ENCODE measurements around the gene POU2AF3.
"Not testable (repeated sequence)": the region's sequence is repeated elsewhere in the genome, so short reads cannot be mapped to it uniquely, and the experiment has no call there.

POU2AF3 gene, protein sequence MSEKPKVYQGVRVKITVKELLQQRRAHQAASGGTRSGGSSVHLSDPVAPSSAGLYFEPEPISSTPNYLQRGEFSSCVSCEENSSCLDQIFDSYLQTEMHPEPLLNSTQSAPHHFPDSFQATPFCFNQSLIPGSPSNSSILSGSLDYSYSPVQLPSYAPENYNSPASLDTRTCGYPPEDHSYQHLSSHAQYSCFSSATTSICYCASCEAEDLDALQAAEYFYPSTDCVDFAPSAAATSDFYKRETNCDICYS

DNA sequence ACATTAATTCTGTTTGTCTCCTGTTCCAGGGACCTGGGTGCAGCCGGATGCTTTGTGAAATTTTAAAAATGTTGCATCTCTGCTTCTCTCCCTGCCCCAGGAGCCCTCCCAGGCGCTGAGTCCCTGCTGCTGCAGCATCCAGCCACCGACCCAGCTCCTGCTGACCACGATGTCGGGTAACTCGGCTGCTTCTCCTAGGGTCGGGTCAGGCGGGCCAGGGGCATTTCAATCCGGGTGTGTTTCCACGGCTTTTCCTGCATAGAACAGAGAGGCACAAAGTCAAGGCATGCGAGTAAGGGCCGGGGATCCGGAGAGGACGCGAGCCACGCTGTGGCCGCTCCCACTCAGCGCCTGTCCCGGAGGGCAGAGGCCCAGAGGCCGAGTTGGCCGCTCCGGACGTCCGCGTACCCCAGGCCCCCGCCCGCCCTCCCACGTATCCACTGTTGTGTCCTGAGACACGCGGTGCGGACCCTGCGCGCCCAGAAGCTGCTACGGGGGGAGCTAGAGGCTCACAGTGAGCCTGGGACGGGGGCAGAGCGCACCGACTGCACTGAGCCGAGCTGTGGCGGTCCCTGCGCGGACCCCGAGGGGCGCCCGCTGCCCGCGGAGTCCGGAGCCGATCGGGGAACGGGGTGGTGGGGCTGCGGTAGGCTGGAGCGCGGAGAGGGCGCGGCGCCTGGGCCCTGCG, at the start of gene POU2AF3:
POU2AF3 (plus strand) TSS at position 134 of the 688 bp plus-strand sequence; CDS start at position 170, 36 bp downstream.
- DNase-seq: no peak

DNA sequence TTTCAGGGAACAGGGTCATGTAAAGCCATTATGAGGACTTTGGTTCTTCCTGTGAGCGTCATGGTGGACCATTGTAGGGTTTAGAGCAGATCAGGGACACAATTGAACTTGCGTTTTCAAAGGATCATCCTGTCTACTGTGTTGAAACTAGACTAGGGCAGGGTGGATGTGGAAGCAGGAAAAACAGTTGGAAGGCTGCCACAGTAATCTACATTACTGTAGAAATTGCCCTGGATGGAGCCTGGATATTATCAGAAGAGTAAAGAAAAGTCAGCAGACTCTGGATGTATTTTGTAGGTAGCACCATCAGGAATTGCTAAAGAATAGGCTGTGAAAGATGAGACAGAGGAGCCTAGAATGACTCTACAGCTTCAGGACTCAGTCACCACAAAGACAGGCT, 47.4 kb upstream of the POU2AF3 start:
- no peak for DNase-seq

DNA sequence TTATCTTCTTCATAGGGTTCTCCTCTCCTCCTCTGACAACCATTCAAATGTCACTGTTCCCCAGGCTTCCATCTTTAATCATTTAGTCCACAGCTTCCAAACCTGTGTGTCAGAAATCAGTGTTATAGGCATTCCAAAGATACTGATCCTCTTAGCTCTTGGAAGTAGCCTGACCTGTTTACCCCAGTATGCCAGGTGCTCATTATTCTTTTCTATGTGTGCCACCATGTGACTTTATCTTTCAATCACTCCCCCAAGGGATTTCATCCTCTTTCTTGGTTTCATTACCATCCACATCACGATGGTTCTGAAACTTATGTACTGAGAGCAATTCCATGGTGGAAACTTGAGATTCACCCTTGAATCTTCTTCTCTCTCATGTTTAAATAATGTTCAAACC, 45.2 kb upstream of the POU2AF3 start:
- no peak for DNase-seq

DNA sequence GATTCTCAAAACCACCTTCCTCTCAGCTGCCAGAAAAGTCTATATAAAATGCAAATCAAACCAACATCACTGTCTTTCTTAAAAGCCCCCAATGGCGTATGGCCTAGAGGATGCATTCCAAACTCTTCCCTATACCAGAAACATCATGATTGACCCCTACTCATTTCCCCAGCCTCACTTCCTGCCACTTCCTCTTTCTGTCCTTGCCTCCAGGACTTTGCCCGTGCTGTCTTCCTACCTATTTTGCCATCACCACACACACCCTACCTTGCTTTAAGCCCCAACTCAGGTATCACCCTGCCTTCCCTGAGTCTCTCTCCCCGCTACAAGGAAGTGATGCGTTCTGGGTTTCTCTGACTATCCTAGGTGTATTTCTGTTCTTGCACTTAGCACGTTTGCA, 44.7 kb upstream of the POU2AF3 start:
- no peak for DNase-seq

DNA sequence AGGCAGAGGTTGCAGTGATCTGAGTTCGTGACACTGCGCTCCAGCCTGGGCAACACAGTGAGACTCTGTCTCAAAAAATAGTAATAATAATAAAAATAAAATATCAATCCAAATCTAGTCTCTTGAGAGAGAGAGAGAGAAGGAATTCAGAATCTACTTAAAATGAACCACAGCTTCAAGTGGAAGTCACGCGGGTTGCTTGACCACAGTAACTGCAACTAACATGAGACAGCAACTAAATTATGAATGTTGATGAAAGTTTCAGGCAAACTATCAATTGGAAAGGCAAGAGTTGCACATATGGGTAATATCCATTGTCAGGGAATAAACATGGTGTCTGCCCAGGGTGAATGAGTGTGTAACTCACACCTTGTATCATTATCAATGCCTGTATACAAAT, 40.3 kb upstream of the POU2AF3 start:
- no peak for DNase-seq

DNA sequence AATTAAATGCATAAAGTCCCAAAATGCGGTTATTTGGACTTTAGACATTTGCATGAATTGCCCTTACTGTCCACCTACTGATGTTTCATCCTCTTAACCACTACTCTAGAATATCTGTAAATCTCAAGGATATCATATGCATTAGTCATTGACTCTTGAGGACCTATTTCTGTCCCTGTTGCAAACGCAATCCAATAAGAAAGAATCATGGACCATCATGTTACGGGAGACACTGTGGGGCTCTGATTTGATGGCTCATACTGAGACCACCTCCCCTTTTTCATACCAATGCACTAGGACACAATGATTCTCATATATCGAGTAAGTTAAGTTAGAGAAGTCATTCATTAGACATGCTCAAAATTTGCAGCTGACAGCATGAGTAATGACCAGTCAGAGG, 38.5 kb upstream of the POU2AF3 start:
- no peak for DNase-seq

DNA sequence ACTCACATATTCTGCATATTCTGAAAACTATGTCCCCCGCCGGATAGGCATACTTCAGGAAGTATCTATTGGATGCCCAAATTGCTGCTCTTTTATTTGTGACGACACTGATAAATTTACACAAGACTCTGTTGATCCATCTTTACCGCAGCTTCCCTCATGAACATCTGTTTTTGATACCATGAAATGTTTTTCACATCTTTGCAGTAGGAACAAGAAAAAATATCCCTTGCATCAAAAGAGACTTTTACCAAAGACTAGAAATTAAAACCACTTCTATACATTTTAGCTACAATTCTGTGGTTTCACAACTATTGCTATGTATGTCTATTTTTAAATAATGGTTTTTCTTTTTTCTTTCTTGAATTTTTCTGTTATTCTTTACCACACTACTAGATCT, 37.5 kb upstream of the POU2AF3 start:
- no peak for DNase-seq

DNA sequence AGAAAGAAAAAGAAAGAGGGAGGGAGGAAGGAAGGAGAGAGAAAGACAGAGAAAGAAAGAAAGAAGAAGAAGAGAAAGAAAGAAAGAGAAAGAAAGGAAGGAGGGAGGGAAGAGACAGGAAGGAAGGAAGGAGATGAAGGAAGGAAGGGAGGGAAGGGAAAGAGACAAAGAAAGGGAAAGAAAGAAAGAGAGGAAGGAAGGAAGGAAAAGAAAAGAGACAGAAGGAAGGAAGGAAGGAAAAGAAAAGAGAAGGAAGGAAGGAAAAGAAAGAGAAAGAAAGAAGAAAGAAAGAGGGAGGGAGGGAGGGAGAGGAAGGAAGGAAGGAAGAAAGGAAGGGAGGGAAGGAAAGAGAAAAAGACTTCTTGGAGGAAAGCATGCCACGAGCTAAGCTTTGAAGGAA, 33.7 kb upstream of the POU2AF3 start:
- DNase-seq: no peak

DNA sequence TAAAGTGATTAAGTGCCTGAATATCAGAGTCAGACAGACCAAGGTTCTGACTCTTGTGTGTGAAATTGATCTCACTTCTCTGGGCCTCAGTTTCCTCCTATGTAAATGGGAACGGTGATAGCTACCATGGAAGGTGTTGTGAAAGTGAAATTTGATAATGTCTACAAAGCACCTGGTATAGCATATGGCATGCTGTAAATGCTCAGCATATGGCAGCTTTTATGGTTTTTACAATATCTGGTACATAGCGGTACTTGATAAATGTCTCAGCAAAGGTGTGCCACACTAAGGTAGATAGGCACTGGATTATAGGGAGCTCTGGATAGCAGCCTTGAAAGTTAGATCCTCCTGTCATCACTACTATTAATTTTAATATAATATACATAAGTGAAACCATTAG, 32.9 kb upstream of the POU2AF3 start:
- no peak for DNase-seq

DNA sequence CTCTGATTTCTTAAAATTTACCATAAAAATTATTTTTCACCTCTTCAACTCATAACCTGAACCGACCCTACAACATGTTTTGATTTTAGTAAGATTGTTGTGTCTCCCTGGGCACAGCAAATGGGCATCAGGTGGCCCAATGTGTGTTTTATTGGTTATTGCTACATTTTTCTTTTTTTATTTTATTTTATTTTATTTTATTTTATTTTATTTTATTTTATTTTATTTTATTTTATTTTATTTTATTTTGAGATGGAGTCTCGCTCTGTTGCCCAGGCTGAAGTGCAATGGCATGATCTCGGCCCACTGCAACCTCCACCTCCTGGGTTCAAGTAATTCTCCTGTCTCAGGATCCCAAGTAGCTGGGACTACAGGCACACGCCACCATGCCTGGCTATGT, 30.0 kb upstream of the POU2AF3 start:
- DNase-seq: not testable (repeated sequence)

DNA sequence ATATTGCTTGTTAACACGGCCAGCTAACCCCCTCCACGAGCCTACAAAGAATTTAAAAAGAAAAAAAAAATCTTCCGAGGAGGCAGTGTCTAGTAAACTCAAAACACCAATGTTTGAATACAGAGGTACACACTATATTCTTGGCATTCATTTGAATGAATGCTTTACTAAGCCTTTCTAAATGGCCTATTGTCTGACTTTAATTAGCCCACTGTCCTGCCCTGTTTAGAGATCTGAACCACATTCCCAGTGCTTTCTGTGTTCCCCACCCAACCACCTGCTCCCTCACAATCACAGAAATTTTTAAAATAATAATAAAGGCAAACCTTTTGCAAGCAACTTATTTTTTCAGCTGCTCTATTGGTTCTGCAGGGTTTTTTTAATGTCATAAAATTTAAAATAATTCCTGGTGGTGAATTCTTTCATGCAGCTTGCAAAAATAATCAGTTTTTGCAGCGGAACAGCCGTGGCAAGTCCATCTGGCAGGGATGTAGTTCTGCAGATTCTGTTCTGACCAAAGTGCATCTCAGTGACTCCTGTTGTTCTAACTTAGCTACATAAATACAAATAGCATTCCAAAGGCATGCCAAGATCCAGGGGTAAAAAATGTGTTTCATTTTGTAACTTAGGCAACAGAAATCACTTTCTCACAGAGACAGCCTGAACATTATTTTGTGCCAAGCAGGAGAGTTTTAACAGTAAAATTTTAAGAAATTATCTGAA, 29.0 kb upstream of the POU2AF3 start:
- no peak for DNase-seq

DNA sequence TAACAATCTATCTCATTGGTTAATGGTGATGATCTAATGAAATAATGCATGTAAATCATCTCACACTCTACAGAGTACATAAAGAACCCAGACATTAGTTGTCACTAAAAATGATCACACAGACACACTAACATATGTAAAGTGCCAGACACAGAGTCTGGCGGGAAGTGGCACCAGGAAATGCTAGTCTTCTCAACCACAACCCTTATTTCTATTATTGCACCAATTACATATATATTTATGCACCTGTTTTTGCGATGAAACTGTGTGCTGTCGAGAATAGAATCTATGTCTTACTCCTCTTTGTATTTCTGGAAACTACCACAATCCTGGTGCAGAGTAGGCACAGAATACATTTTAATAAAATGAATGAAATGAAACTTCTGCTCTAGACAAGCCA, 25.9 kb upstream of the POU2AF3 start:
- no peak for DNase-seq

DNA sequence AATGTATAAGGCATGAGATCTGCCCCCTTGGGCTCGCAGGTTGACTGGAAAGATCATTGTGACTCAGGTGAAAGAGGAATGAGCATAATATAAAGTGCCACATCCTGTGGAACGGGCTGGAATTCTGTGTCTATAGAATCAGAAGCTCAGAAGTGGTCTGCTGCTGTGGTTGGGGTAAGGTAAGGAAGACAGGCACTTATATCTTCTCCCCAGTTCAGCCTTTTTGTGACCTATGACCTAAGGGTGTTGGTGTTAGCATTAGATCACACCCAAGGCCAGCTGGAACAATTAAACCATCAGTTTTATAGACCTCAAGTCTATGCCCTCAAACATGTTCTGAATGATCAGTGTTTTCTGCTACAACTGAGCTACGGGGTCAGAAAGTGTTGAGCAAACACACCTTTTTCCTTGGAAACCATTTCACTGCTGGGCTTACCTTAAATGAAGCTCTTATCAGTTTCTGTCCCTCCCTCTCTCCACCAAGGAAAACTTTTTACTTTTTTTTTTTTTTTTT, 15.7 kb upstream of the POU2AF3 start:
- no peak for DNase-seq

DNA sequence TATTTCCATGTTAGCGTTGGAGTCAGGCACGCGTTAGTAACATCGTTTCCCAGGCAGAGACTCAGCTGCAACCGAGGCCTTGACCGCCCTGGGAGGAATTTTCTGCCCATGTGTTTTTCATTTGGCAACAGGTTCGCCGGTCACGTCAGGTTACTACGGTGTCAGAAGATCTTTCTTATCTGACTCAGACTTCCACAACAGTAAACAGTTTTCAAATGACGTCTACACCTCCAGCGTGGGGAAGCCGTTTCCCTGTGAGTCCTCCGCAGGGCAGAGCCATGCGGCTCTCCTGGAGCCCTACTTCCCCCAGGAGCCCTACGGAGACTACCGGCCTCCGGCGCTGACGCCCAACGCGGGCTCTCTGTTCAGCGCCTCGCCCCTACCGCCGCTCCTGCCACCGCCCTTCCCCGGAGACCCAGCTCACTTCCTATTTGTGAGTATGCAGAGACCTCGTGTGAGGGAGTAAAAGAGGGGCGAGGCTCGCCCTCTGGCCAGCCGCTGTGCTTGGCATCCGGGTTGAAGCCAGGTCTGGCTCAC, 14.3 kb upstream of the POU2AF3 start:
- no peak for DNase-seq

DNA sequence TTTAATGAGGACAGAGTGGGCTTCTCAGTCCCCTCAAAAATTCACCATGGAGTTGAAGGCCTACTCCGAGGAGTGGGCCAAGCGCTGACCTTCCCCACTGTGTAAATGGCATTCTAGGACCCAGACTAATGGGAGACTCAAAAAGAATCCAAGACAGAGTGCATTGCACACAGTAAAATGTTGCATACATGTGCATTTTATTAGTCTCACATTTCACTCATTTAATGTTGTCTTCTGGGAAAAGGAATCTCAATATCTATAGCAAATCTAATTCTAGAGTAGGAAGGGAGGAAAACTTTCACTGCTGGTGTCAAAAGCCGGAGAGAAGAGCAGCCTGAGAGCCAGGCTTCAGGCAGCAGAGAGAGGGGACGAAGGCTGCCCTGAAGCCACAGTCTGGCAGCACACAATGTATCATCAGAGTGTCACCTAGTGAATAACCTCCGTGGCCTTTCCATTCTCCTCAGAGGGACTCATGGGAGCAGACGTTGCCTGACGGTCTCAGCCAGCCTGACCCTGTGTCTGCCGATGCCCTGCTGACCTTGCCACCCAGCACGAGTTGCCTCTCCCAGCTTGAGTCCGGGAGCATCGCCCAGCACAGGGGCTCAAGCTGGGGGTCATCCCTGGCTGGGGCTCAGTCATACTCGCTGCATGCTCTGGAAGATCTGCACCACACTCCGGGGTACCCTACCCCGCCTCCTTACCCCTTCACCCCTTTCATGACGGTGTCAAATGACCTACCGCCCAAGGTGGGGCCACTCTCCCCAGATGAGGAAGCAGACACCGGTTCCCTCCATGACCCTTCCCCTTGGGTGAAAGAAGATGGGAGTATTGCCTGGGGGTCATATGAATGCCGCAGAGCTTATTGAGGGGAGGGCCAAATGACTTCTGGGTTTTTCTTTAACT, 12.9 kb upstream of the POU2AF3 start:
- DNase-seq: no peak

DNA sequence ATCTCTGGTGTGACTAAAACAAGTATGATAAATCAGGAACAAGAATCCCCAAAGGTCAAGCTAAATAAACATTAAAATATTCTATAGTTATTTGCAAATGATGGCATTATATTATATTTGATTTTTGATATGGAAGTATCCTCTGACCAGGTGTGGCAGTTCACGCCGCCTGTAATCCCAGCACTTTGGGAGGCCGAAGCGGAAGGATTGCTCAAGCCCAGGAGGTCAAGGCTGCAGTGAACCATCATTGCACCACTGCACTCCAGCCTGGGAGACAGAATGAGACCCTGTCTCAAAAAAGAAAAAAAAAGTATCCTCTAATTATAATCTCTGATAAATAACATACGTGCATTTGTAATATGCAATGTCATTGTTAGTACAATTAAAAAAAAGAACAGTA, 6.6 kb upstream of the POU2AF3 start:
- DNase-seq: no peak

DNA sequence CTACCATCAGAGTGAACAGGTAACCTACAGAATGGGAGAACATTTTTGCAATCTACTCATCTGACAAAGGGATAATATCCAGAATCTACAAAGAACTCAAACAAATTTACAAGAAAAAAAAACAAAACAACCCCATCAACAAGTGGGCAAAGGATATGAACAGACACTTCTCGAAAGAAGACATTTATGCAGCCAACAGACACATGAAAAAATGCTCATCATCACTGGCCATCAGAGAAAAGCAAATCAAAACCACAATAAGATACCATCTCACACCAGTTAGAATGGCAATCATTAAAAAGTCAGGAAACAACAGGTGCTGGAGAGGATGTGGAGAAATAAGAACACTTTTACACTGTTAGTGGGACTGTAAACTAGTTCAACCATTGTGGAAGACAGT, 5.9 kb upstream of the POU2AF3 start:
- not testable (repeated sequence) for DNase-seq

DNA sequence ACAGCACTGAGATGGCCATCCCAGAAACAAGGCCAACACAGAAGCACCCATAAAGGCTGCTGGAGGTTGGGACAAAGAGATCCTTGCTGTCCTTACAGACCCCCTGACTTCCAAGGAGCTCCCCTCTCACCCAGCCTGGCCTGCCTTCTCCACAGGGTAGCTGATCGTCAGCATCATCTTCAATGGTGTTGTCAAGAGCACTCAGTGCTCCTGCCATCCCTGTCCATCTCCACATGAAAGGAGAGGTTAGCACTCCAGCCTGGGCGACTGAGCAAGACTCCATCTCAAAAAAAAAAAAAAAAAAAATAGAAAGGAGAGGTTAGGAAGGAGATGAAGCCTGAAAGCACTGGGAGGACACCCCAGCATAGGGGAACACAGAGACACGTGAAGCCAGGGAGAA, 2.1 kb upstream of the POU2AF3 start:
- no peak for DNase-seq

DNA sequence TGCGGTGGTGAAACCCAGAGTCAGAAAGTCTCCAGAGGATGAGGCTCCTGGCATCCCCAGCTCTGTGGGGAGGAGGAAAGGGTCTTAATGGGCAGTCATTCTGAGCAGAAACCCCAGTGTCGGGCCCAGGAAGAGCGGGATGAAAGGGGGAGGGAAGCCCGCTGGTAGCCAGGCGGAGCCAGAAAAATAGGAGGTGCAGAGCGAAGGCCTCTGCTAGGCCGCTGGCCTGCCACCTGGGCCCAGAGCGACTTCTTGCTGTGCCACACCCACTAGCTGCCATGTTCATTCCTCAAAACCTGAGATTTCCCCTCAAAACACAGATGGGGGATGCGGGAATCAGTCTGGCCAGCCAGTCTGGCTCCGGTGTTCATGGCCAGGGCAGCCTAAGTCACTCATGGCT, 650 bp upstream of the POU2AF3 start:
- DNase-seq: no peak

DNA sequence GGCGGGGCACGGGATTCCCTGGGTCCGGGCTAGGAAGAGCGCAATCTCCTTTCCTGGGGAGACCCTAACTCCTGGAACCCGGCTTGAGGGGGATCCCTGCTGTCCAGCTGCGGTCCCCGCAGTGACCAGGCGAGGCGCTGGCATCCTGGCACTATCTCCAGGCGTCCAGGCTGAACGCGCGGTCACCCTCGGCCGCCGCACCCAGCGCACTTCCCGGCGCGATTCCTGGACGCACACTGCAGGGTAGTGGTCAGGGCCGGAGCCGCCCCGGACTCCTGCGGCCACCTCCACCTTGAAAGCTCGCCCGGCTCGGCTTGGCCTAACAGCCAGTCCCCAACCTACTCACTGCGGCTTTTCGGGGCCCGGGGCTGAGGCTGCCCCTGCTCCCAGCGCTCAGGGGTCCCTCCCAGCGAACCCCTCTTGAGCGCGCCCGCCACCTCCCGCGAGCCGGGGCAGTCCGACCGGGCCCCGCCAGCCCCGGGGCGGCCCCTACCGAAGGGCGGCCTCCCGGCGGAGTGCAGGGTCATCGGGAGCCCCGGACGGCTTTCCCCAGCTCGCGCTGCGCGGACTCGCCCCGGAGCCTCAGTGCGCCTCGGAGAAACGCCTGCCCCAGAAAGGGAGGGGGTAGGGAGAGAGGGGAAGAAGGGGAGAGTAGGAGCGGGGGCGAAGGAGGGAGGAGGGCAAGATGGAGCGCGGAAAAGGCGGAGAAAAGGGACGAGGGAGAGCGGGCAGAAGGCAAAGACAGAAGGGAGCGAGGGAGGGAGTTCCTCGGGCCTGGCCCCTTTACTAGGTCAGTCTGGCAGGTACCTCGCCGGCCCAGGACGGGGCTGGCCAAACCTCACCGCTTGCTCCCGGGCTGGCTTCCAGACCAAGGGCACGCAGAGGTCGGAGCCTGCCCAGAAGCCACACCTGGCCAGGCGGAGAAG, 1.0 kb downstream of the POU2AF3 start:
- no peak for DNase-seq

DNA sequence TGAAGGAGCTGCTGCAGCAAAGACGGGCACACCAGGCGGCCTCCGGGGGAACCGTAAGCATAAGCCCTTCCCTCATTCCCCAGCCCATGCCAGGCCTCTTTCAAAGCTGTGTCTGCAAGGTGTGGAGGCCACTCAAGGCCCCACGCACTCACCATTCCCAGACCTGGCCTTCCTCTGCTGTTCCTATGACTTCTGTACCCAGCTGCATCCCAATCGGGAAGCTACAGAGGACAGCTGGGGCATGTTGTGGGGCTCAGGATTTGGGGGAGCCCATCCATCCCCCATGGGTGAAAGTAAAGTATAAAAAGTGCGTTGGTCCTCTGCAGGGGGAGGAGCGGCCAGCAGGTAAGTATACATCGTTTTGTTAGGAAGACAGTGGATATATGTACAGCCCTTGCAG, 2.2 kb downstream of the POU2AF3 start:
- DNase-seq: no peak
